WTC11 (cell line): ENCODE measurements around the gene LPP.

ENCODE experiments used
- NR2C2 ChIP-seq: sonication (generic); formaldehyde crosslinking; IDR thresholded peaks from 2 replicates; pipeline ENCODE4 v1.8.0; 2022; ENCODE audit warnings: mild to moderate bottlenecking, missing genetic modification reagents
- PRDM15 ChIP-seq: sonication (generic); formaldehyde crosslinking; IDR thresholded peaks from 2 replicates; pipeline ENCODE4 v1.8.0; 2022; ENCODE audit warnings: missing genetic modification reagents
- ZNF138 ChIP-seq: sonication (generic); formaldehyde crosslinking; conservative IDR thresholded peaks from 2 replicates; pipeline ENCODE4 v1.8.1; 2022; ENCODE audit warnings: mild to moderate bottlenecking, moderate library complexity, missing genetic modification reagents
- TF ChIP-seq, protein P1 (sequence below): fragments of 200-600 bp; IDR thresholded peaks from 2 replicates; pipeline ENCODE4 v1.8.0; 2022; ENCODE audit warnings: antibody characterized with exemption
- TF ChIP-seq, protein P2 (sequence below): sonication (generic); formaldehyde crosslinking; IDR thresholded peaks from 2 replicates; pipeline ENCODE4 v1.8.1; 2023; ENCODE audit warnings: mild to moderate bottlenecking, missing genetic modification reagents, moderate library complexity
- TF ChIP-seq, protein P3 (sequence below): sonication (generic); formaldehyde crosslinking; IDR thresholded peaks from 2 replicates; pipeline ENCODE4 v1.8.0; 2023; ENCODE audit warnings: mild to moderate bottlenecking, missing genetic modification reagents
- TF ChIP-seq, protein P4 (sequence below): sonication (generic); formaldehyde crosslinking; IDR thresholded peaks from 2 replicates; pipeline ENCODE4 v1.8.0; 2022; ENCODE audit warnings: mild to moderate bottlenecking, missing genetic modification reagents

DNA sequence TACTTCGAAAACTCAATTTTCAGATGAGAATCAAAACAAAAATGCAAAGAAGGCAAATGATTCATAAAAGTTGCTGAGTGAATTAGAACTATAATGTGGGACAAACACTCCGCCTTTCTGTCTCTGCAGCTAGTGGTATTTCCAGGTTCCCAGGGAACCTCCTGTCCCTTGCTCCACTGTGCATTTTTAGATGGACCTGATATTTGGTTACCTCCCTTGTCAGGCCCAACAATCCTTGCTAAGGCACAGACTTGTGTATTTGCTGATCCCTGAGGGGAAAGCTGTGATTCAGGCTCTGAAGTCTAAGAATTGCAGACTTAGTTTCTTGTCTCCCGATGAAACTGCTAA lies 162.7 kb downstream of the LPP start:
- TF ChIP-seq, protein P1, sequence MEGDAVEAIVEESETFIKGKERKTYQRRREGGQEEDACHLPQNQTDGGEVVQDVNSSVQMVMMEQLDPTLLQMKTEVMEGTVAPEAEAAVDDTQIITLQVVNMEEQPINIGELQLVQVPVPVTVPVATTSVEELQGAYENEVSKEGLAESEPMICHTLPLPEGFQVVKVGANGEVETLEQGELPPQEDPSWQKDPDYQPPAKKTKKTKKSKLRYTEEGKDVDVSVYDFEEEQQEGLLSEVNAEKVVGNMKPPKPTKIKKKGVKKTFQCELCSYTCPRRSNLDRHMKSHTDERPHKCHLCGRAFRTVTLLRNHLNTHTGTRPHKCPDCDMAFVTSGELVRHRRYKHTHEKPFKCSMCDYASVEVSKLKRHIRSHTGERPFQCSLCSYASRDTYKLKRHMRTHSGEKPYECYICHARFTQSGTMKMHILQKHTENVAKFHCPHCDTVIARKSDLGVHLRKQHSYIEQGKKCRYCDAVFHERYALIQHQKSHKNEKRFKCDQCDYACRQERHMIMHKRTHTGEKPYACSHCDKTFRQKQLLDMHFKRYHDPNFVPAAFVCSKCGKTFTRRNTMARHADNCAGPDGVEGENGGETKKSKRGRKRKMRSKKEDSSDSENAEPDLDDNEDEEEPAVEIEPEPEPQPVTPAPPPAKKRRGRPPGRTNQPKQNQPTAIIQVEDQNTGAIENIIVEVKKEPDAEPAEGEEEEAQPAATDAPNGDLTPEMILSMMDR: no peak
- TF ChIP-seq, protein P2, sequence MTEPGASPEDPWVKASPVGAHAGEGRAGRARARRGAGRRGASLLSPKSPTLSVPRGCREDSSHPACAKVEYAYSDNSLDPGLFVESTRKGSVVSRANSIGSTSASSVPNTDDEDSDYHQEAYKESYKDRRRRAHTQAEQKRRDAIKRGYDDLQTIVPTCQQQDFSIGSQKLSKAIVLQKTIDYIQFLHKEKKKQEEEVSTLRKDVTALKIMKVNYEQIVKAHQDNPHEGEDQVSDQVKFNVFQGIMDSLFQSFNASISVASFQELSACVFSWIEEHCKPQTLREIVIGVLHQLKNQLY (CRISPR knock-in tag): no peak
- TF ChIP-seq, protein P3, sequence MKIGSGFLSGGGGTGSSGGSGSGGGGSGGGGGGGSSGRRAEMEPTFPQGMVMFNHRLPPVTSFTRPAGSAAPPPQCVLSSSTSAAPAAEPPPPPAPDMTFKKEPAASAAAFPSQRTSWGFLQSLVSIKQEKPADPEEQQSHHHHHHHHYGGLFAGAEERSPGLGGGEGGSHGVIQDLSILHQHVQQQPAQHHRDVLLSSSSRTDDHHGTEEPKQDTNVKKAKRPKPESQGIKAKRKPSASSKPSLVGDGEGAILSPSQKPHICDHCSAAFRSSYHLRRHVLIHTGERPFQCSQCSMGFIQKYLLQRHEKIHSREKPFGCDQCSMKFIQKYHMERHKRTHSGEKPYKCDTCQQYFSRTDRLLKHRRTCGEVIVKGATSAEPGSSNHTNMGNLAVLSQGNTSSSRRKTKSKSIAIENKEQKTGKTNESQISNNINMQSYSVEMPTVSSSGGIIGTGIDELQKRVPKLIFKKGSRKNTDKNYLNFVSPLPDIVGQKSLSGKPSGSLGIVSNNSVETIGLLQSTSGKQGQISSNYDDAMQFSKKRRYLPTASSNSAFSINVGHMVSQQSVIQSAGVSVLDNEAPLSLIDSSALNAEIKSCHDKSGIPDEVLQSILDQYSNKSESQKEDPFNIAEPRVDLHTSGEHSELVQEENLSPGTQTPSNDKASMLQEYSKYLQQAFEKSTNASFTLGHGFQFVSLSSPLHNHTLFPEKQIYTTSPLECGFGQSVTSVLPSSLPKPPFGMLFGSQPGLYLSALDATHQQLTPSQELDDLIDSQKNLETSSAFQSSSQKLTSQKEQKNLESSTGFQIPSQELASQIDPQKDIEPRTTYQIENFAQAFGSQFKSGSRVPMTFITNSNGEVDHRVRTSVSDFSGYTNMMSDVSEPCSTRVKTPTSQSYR (CRISPR knock-in tag): no peak
- TF ChIP-seq, protein P4, sequence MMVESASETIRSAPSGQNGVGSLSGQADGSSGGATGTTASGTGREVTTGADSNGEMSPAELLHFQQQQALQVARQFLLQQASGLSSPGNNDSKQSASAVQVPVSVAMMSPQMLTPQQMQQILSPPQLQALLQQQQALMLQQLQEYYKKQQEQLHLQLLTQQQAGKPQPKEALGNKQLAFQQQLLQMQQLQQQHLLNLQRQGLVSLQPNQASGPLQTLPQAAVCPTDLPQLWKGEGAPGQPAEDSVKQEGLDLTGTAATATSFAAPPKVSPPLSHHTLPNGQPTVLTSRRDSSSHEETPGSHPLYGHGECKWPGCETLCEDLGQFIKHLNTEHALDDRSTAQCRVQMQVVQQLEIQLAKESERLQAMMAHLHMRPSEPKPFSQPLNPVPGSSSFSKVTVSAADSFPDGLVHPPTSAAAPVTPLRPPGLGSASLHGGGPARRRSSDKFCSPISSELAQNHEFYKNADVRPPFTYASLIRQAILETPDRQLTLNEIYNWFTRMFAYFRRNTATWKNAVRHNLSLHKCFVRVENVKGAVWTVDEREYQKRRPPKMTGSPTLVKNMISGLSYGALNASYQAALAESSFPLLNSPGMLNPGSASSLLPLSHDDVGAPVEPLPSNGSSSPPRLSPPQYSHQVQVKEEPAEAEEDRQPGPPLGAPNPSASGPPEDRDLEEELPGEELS: no peak
- TF ChIP-seq ZNF138 (CRISPR knock-in tag) (no peak), PRDM15 (CRISPR knock-in tag) (no peak), NR2C2 (CRISPR knock-in tag) (no peak)
